Gastroesophageal sphincter (tissue), 4 donors: Measurements from ENCODE around the gene MRPL44. TPM values are rescaled to one million over a fixed set of nuclear protein-coding genes. Genes with fewer than 3 reads are reported as not detected.

Source experiments
- ATAC-seq: fragments of 150-250 bp; one replicate; pipeline ENCODE4 v1.9.1; 2016; ENCODE audit warnings: mild to moderate bottlenecking, moderate library complexity
- H3K27ac ChIP-seq, 4 donors: fragments of 200-600 bp; sonication (generic) in 3 of 4; 1 replicate in 3 of 4; 2 replicates in 1 of 4; pipeline ENCODE4 v1.5.1; 2016 to 2019
- H3K27me3 ChIP-seq: fragments of 200-600 bp; sonication (generic); one replicate; pipeline ENCODE4 v1.5.1; 2019
- H3K36me3 ChIP-seq, 2 donors: fragments of 200-600 bp; sonication (generic); one replicate each; pipeline ENCODE4 v1.5.1; 2019; ENCODE audit warnings: control low read depth in 1 of 2
- H3K4me1 ChIP-seq, 3 donors: fragments of 200-600 bp; sonication (generic); 1 replicate in 2 of 3; 2 replicates in 1 of 3; pipeline ENCODE4 v1.5.1; 2016 to 2019; ENCODE audit warnings: control low read depth in 2 of 3
- H3K4me3 ChIP-seq, 2 donors: fragments of 200-600 bp; sonication (generic); one replicate each; pipeline ENCODE4 v1.5.1; 2019; ENCODE audit warnings: mild to moderate bottlenecking in 1 of 2, moderate library complexity in 1 of 2
- H3K9me3 ChIP-seq, 3 donors: fragments of 200-600 bp; sonication (generic); one replicate each; pipeline ENCODE4 v1.5.1; 2017 to 2019; ENCODE audit warnings: control low read depth in 2 of 3
- EP300 ChIP-seq: sonication (generic); formaldehyde crosslinking; IDR thresholded peaks from one replicate; pipeline ENCODE4 v1.6.1; 2017; ENCODE audit warnings: antibody characterized with exemption, mild to moderate bottlenecking
- POLR2A ChIP-seq, 2 donors: fragments of 450-650 bp; IDR thresholded peaks; one replicate each; pipeline ENCODE4 v1.6.1; 2017; ENCODE audit warnings: antibody characterized with exemption in 2 of 2, mild to moderate bottlenecking in 2 of 2, moderate library complexity in 1 of 2
- POLR2AphosphoS5 ChIP-seq: sonication (generic); formaldehyde crosslinking; IDR thresholded peaks from one replicate; pipeline ENCODE4 v1.6.1; 2017; ENCODE audit warnings: antibody characterized with exemption
- whole genome bisulfite sequencing, 2 donors: methylation state at CpG; one replicate each; pipeline ENCODE4 v1.1.5; 2018; ENCODE audit warnings: low coverage in 1 of 2; 5-methylcytosine and 5-hydroxymethylcytosine counted together
- total RNA-seq, 4 donors: library from RNA; depleted of rRNA; stranded (reverse); fragments of >200 nt; gene quantifications; one replicate each; pipeline ENCODE4 v1.1.0, GENCODE V29; 2016
- TF ChIP-seq, protein P1 (sequence below), 4 experiments: fragments of 200-600 bp in 2 of 4; fragments of 450-650 bp in 2 of 4; sonication (generic) in 1 of 4; IDR thresholded peaks; one replicate each; pipeline ENCODE4 v1.5.1; 2017 to 2019; ENCODE audit warnings: antibody characterized with exemption in 4 of 4, mild to moderate bottlenecking in 2 of 4, moderate library complexity in 2 of 4

Gene MRPL44
- total RNA-seq, 4 donors from 2014 or later = 20.3 to 41.8 (median 23.5) TPM

DNA sequence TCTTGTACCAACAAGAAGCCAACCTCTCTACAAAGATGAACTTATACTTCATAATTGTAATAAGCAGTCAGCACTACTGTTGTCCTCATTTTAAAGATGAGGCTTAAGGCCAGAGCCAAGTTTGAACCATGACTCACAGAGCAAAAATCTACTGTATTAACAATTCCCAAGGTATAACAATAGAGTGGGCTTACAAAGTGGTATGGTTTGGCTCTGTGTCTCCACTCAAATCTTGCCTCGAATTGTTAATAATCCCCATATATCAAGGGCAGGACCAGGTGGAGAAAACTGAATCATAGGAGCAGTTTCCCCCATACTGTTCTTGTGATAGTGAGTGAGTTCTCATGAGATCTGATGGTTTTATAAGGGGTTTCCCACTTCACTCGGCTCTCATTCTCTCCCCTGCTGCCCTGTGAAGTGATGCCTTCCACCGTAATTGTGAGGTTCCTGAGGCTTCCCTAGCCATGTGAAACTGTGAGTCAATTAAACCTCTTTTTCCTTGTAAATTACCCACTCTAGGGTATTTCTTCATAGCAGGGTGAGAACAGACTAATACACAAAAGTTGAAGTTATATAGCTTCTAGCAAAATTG, 19.5 kb downstream of the MRPL44 start:
- ATAC-seq = no peak
- H3K4me3 ChIP-seq = no peak overlapping the region
- no peak overlapping the region for H3K27ac ChIP-seq
- H3K27me3 ChIP-seq = no peaks in the 10 kb centered on the region
- TF ChIP-seq POLR2A (IDR thresholded peaks at IDR 0.05) = no peak
- TF ChIP-seq, protein P1, sequence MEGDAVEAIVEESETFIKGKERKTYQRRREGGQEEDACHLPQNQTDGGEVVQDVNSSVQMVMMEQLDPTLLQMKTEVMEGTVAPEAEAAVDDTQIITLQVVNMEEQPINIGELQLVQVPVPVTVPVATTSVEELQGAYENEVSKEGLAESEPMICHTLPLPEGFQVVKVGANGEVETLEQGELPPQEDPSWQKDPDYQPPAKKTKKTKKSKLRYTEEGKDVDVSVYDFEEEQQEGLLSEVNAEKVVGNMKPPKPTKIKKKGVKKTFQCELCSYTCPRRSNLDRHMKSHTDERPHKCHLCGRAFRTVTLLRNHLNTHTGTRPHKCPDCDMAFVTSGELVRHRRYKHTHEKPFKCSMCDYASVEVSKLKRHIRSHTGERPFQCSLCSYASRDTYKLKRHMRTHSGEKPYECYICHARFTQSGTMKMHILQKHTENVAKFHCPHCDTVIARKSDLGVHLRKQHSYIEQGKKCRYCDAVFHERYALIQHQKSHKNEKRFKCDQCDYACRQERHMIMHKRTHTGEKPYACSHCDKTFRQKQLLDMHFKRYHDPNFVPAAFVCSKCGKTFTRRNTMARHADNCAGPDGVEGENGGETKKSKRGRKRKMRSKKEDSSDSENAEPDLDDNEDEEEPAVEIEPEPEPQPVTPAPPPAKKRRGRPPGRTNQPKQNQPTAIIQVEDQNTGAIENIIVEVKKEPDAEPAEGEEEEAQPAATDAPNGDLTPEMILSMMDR (IDR thresholded peaks at IDR 0.05) = no peak
- H3K9me3 ChIP-seq = no peaks in the 10 kb centered on the region
- peaks cover 0 to 8% of the 10 kb centered on the region in 2 donors for H3K36me3 ChIP-seq
- no peaks in the 10 kb centered on the region for H3K4me1 ChIP-seq
- 28 to 62% methylated on average over 3 of the region's 3 CpGs for WGBS, 2 donors

DNA sequence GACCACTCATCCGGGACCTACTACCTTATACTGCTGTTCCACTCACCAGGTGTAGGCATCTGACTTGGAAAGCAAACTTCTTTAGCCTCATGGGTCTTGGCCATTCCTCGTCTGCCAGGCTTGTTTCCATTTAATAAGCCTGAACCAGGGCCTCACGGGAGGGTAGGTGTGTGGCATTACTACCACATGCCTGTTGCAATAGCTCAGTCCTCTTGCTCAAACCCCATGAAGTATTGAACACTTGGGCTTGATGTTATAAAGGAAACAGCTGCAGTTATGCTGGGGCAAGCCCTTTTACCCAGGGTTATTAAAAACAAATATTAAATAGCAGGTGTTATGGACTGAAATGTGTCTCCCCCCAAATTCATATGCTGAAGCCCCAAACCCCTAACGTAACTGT, 21.2 kb downstream of the MRPL44 start:
- H3K27ac ChIP-seq = no peak overlapping the region
- no peaks in the 10 kb centered on the region for H3K4me1 ChIP-seq
- WGBS, 2 donors = 88 to 93% methylated on average over 2 of the region's 4 CpGs
- H3K36me3 ChIP-seq = peaks cover 0 to 8% of the 10 kb centered on the region in 2 donors
- no peak overlapping the region for H3K4me3 ChIP-seq
- no peak for TF ChIP-seq EP300
- TF ChIP-seq POLR2A (IDR thresholded peaks at IDR 0.05) = no peak
- TF ChIP-seq, protein P1 (IDR thresholded peaks at IDR 0.05) = no peak
- no peaks in the 10 kb centered on the region for H3K27me3 ChIP-seq
- ATAC-seq = no peak
- H3K9me3 ChIP-seq = no peaks in the 10 kb centered on the region

DNA sequence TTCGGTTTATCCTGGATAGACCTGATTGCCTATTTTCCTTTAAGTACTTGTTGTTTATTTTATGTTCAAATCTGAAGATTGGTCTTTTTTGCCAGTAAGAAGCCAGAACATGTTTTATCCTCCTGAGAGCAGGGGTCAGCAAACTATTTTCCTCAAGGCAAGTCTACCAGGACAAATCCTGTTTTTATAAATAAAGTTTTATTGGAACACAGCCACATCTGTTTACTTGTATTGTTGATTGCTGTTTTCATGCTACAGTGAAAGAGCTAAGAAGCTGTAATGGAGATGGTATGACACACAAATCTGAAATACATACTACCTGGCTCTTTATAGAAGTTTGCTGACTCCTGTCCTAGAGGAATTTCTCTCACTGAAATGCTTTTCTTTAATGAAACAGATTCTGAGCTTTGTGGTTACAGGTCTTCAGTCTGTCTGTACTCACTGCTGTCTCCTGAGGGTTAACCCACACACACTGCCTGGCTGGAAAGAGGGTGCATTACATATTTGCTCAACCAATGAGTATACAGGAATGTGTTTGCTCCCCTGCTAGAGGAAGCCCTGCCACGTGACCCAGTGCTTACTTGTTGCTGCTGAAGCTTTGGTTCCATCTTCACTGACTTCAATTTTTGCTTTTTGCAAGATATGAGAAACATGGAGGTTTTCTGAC, 22.6 kb downstream of the MRPL44 start:
- H3K4me3 ChIP-seq = no peak overlapping the region
- H3K27me3 ChIP-seq = no peaks in the 10 kb centered on the region
- H3K36me3 ChIP-seq = peaks cover 0 to 19% of the 10 kb centered on the region in 2 donors
- no peaks in the 10 kb centered on the region for H3K4me1 ChIP-seq
- no peak overlapping the region for H3K27ac ChIP-seq
- ATAC-seq = no peak
- H3K9me3 ChIP-seq = no peaks in the 10 kb centered on the region
- TF ChIP-seq EP300 (no peak), POLR2AphosphoS5 (no peak), POLR2A (IDR thresholded peaks at IDR 0.05) (no peak)
- TF ChIP-seq, protein P1 (IDR thresholded peaks at IDR 0.05) = no peak
- WGBS, 2 donors = 81 to 92% methylated on average over 2 of the region's 2 CpGs

DNA sequence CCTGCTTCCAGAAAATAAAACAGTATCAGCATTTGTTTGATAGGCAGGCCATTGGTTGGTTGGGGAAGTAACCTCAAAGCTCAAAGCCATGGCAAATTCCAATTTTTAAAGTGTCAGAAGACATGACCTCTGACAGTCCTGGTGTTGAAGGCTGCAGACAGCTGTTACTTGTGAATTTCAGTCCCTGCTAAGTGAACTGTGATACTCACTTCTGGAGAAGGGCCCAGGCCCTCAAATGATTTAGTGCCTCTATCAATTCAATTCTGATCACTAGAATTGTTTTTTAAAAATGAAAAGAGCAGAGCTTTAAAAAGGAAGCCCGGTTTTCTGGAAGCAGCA, 23.1 kb downstream of the MRPL44 start:
- Histone ChIP-seq H3K4me3 (no peak overlapping the region), H3K27ac (no peak overlapping the region), H3K36me3 (peaks cover 0 to 19% of the 10 kb centered on the region in 2 donors), H3K9me3 (no peaks in the 10 kb centered on the region), H3K27me3 (no peaks in the 10 kb centered on the region), H3K4me1 (no peaks in the 10 kb centered on the region)
- ATAC-seq = no peak
- 80 to 100% methylated on average over 1 of the region's 1 CpG for WGBS, 2 donors
- no peak for TF ChIP-seq EP300

DNA sequence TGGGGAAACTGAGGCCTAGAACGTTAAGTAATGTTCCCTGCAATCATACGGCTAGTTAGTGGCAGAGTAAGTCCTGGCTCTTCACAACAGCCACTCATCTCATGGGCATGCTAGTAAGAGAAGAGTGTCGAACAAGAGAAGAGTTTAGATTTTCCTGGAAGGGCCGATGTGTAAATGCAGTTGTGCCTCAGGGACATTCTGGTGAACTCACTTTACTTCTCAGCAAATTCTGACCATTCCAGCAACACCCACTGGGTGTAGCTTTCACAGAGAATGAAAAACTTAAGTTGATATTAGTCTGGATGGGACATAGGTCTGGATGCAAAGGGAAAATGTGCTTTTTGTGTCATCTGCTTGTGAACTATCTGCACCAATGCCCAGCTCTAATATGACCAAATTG, 23.5 kb downstream of the MRPL44 start:
- TF ChIP-seq POLR2AphosphoS5 (no peak), EP300 (no peak), POLR2A (IDR thresholded peaks at IDR 0.05) (no peak)
- TF ChIP-seq, protein P1 (IDR thresholded peaks at IDR 0.05) = no peak
- no peak for ATAC-seq
- Histone ChIP-seq H3K4me1 (no peaks in the 10 kb centered on the region), H3K36me3 (peaks cover 0 to 19% of the 10 kb centered on the region in 2 donors), H3K27me3 (no peaks in the 10 kb centered on the region), H3K27ac (no peak overlapping the region), H3K4me3 (no peak overlapping the region), H3K9me3 (no peaks in the 10 kb centered on the region)
- WGBS, 2 donors = 91 to 94% methylated on average over 4 of the region's 4 CpGs
